ENCODE data around the gene ADARB2. TPM values are rescaled to one million over a fixed set of nuclear protein-coding genes. Genes with fewer than 3 reads are reported as not detected.

Gene ADARB2
- total RNA-seq, 3 donors from 2014 or later, result 0.31 to 4.2 TPM; not detected in 1

DNA sequence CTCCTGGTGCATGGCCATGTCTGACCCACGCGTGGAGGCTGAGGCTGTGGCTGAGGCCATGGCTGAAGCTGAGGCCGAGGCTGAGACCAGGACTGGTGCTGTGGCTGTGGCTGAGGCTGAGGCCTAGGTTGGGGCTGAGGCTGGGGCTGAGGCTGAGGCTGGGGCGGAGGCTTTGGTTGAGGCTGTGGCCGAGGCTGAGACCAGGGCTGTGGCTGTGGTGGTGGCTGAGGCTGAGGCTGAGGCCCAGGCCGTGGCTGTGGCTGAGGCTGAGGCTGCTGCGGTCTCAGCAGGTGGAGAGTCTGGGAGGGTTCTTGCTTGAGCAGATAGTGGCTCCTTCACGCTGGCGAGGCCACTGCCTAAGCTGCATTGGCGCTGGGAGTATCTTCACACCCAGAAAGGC is 604.7 kb downstream of the ADARB2 start:
- Histone ChIP-seq H3K9me3 (no peaks in the 10 kb centered on the region), H3K36me3 (ENCODE audit: low read depth) (no peaks in the 10 kb centered on the region), H3K4me3 (no peak overlapping the region), H3K4me1 (ENCODE audit: low read depth) (peaks cover 5% of the 10 kb centered on the region)
- peak; percentile 24 for ATAC-seq
- intact Hi-C loops (cut with DNase I, micrococcal nuclease), result no loop called here
- TF ChIP-seq, protein P1, sequence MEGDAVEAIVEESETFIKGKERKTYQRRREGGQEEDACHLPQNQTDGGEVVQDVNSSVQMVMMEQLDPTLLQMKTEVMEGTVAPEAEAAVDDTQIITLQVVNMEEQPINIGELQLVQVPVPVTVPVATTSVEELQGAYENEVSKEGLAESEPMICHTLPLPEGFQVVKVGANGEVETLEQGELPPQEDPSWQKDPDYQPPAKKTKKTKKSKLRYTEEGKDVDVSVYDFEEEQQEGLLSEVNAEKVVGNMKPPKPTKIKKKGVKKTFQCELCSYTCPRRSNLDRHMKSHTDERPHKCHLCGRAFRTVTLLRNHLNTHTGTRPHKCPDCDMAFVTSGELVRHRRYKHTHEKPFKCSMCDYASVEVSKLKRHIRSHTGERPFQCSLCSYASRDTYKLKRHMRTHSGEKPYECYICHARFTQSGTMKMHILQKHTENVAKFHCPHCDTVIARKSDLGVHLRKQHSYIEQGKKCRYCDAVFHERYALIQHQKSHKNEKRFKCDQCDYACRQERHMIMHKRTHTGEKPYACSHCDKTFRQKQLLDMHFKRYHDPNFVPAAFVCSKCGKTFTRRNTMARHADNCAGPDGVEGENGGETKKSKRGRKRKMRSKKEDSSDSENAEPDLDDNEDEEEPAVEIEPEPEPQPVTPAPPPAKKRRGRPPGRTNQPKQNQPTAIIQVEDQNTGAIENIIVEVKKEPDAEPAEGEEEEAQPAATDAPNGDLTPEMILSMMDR (IDR thresholded peaks at IDR 0.05), result no peak
- DNase-seq, result no peak

DNA sequence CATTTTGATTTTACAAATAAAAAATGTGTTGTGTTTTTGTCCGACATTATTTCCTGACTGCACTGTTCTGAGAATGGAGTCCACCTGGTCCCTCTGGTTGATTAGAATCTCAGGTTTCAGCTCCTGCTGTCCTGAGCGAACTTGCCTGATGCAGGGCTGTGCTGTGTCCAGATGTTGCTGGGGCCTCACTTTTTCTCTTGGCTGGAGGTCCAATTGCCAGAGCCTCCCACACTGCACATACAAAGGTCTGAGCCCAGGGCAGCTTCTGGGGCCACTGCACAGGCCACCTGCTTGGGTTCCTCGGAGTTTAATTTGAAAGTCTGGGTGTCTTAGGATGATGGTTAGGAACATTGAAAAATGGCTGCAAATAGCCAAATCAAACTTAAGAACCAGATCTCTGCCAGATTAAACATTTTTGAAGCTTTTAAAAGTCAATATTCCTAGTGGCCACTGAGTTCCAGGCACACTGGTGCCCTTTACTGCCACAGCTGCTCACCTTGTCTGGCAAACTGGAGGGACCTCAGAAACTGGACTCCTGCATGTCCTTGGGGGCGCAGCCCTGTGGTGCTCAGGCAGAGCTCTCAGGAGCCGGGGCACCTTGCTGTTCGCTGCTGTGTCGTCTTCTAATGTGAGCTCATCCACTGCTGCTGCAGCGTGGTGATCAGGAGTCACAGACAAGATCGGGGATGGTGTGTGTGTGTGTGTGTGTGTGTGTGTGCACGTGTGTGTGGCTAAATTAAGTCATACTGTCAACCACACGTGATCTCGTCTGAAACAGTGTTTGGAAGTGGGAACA is 606.1 kb downstream of the ADARB2 start:
- ATAC-seq, result no peak
- TF ChIP-seq, protein P1 (IDR thresholded peaks at IDR 0.05), result no peak
- Histone ChIP-seq H3K36me3 (ENCODE audit: low read depth) (no peaks in the 10 kb centered on the region), H3K9me3 (no peaks in the 10 kb centered on the region), H3K4me3 (no peak overlapping the region), H3K4me1 (ENCODE audit: low read depth) (no peaks in the 10 kb centered on the region)
- intact Hi-C loops (cut with DNase I, micrococcal nuclease), result no loop called here
- DNase-seq, result no peak

DNA sequence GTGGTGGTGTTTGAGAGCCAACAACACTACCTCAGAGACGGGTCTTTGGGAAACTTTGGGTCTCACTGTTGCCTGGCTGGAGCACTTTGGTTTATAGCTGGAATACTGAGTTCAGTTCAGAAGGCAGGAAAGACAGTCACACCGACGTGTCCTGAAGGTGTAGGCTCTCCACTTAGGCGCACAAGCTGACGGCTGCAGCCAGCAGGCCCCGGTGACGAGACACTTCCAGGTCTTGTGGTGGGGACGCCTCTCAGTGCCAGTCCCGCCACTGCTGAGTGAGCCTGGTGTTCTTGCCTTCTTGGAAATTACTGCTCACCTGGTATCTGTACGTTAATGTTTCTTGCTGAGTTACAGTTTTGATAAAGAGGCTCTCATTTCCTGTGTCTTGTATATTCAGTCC is 607.1 kb downstream of the ADARB2 start:
- no peaks in the 10 kb centered on the region for H3K4me1 ChIP-seq (ENCODE audit: low read depth)
- peaks cover 6% of the 10 kb centered on the region for H3K36me3 ChIP-seq (ENCODE audit: low read depth)
- no peak for DNase-seq
- ATAC-seq, result no peak
- intact Hi-C loops (cut with DNase I, micrococcal nuclease), result no loop called here
- no peaks in the 10 kb centered on the region for H3K9me3 ChIP-seq
- no peak overlapping the region for H3K4me3 ChIP-seq
- TF ChIP-seq, protein P1 (IDR thresholded peaks at IDR 0.05), result no peak

DNA sequence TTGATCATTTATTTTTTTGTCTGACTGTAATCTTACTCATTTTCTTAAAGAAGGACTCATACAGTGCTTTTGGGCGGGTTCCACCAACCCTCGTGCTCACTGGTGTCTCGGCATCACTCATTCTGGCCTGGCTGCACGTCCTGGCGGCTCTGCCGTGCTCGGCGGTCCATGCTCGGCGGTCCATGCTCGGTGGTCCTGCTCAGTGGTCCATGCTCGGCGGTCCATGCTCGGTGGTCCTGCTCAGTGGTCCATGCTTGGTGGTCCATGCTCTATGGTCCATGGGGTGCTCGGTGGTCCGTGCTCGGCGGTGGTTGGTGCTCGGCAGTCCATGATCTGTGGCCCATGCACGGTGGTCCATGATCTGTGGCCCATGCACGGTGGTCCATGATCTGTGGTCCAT is 608.7 kb downstream of the ADARB2 start:
- ATAC-seq, result no peak
- DNase-seq, result no peak
- Histone ChIP-seq H3K36me3 (ENCODE audit: low read depth) (peaks cover 6% of the 10 kb centered on the region), H3K4me3 (no peak overlapping the region), H3K4me1 (ENCODE audit: low read depth) (no peaks in the 10 kb centered on the region), H3K9me3 (no peaks in the 10 kb centered on the region)
- TF ChIP-seq, protein P1 (IDR thresholded peaks at IDR 0.05), result no peak
- intact Hi-C loops (cut with DNase I, micrococcal nuclease), result no loop called here

DNA sequence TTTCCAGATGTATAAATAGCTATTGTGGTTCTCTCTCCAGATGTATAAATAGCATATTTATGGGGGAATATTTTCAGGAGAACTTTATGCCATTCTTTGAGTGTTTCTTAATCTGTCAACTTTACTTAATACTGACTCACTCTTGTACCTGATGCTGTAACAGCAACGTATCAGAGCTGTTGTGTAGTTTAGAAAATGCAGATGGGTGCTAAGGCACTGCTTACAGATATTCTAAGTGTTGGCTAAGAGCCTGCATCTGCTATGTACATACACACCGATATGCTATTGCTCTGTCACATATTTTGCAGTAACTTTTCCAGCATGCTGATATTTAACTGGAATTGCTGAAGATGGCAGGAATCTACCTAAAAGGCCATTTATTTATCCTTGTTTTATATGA is 609.2 kb downstream of the ADARB2 start:
- H3K4me3 ChIP-seq, result no peak overlapping the region
- DNase-seq (no peak), ATAC-seq (no peak)
- TF ChIP-seq, protein P1 (IDR thresholded peaks at IDR 0.05), result no peak
- no peaks in the 10 kb centered on the region for H3K9me3 ChIP-seq
- no peaks in the 10 kb centered on the region for H3K4me1 ChIP-seq (ENCODE audit: low read depth)
- intact Hi-C loops (cut with DNase I, micrococcal nuclease), result no loop called here
- H3K36me3 ChIP-seq (ENCODE audit: low read depth), result peaks cover 6% of the 10 kb centered on the region
